22Rv1 (cell line): ENCODE data around the gene PPM1G.
"Not testable (repeated sequence)": the region's sequence is repeated elsewhere in the genome, so short reads cannot be mapped to it uniquely, and the experiment has no call there.

ENCODE experiments used
- H3K27ac ChIP-seq: fragments of 450-650 bp; 2 replicates; pipeline ENCODE4 v1.5.1; 2017
- ZFX ChIP-seq: fragments of 450-650 bp; IDR thresholded peaks from 2 replicates; pipeline ENCODE4 v1.6.1; 2017; ENCODE audit warnings: antibody characterized with exemption, borderline replicate concordance
- TF ChIP-seq, protein P1 (sequence below): fragments of 450-650 bp; IDR thresholded peaks from 2 replicates; pipeline ENCODE4 v1.5.1; 2017; ENCODE audit warnings: mild to moderate bottlenecking

The PPM1G gene

DNA sequence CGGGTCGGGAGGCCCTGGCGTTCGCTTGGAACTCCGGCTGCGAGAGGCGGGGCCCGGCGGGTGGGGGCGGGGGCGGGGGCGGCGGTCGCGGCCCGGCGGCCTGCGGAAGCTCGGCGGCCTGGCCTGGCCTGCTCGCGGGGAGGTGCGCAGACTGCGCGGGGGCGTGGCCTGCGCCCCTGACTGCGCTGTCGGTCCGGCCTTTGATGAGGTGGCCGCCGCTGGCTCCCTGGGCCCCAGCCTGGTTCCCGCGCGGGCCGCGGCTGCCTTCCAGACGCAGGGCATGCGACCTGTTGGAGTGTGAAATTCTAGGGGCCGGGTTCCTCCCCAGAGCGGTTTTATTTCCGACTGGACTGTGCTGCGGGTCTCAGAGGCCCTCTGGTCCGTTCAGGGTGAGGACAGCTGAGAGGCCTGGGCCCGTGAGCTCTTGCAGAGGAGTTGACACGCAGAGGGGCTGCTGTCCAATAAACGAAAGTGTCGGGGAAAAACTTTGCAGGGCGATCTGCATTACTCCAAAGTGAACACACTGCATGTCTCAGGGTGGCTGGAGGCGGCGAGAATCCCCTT is 19.7 kb upstream of the PPM1G start:
- peak overlapping the region; percentile 86 for H3K27ac ChIP-seq
- TF ChIP-seq, protein P1, sequence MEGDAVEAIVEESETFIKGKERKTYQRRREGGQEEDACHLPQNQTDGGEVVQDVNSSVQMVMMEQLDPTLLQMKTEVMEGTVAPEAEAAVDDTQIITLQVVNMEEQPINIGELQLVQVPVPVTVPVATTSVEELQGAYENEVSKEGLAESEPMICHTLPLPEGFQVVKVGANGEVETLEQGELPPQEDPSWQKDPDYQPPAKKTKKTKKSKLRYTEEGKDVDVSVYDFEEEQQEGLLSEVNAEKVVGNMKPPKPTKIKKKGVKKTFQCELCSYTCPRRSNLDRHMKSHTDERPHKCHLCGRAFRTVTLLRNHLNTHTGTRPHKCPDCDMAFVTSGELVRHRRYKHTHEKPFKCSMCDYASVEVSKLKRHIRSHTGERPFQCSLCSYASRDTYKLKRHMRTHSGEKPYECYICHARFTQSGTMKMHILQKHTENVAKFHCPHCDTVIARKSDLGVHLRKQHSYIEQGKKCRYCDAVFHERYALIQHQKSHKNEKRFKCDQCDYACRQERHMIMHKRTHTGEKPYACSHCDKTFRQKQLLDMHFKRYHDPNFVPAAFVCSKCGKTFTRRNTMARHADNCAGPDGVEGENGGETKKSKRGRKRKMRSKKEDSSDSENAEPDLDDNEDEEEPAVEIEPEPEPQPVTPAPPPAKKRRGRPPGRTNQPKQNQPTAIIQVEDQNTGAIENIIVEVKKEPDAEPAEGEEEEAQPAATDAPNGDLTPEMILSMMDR, result no peak
- TF ChIP-seq ZFX, result no peak

DNA sequence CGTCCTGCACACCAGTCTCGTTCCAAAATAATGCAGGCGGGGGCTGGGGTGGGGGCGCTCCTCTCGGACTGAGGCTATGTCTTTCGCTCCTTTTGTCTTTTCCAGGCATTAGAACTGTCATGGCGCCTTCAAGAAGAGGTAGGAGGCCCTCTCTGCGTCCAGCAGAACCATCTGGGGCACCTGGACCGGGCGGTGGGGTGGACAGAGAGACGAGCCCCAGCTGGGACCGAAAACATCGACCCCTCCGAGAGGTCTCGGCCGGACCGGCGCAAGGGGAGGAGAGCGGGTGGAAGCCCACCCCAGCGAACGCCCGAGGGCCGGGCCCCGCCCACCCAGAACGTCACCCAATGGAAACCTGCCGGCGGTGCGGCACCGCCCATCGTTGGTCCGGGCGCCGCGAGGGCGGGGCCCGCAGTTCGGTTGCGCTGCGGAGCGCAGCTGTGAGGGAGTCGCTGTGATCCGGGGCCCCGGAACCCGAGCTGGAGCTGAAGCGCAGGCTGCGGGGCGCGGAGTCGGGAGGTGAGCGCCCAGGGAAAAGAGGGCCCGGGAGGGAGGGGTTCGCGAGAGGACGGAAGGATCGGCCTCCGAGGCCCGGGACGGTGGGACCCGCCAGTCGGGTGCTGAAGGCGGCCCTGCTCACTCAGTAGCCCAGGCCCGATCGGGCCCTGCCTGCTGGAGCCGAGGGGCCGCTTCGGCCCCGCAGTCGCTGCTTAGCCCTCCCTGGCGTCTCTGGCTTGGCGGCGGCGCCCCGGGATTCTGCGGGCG is 19.0 kb upstream of the PPM1G start, which contains the start of gene NRBP1:
TSS of gene NRBP1 (plus strand) at position 419 of the 765 bp plus-strand sequence. CDS start 4,643 bp downstream, outside the sequence.
- peak within 1 kb of the TSS; percentile 86 for H3K27ac ChIP-seq
- TF ChIP-seq, protein P1, result peak; percentile 20; the same call in 1 of the 2 replicates
- no peak for TF ChIP-seq ZFX

DNA sequence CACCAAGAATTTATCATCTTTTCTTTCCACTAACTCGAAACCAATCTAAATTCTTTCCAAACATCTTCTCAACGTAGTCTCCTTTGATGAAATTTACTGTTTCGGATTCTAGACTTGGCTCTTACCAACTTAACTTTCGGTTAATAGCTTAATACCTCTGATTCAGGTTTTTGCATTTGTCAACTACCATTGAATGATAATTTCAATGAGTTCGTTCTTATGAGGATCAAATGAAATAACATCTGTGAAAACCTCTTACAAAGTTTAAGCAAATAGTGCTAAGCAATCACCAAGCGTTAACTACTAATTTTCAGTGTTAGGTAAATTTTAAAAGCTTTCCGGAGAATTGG is 18.4 kb upstream of the PPM1G start:
- H3K27ac ChIP-seq, result peak overlapping the region; percentile 86
- TF ChIP-seq ZFX, result no peak
- TF ChIP-seq, protein P1, result no peak

DNA sequence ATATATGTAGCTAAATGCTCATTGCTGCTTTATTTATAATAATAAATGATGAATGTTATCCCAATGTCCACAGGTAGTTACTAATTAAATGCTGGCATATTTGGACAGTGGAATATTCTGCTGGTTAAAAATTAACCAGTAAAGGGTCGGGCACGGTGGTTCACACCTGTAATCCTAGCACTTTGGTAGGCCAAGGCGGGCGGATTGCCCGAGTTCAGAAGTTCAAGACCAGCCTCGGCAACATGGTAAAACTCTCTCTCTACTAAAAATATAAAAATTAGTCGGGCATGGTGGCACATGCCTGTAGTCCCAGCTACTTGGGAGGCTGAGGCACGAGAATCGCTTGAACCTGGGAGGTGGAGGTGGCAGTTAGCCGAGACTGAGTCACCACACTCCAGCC is 15.6 kb upstream of the PPM1G start:
- H3K27ac ChIP-seq, result not testable (repeated sequence)

DNA sequence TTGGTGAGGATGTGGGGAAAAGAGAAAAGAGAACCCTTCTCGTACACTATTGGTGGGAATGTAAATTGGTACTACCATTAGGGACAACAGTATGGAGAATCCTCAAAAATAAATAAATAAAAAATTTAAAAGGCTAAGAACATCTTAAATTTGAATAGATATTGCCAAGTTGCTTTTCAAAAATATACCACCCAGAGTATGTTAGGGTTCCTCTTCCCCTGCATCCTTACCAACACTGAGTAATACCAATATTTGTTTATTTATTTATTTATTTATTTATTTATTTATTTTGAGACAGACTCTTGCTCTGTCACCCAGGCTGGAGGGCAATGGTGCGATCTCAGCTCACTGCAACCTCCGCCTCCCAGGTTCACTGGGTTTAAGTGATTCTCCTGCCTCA is 13.6 kb upstream of the PPM1G start:
- TF ChIP-seq, protein P1, result no peak
- no peak for TF ChIP-seq ZFX
- no peak overlapping the region for H3K27ac ChIP-seq

DNA sequence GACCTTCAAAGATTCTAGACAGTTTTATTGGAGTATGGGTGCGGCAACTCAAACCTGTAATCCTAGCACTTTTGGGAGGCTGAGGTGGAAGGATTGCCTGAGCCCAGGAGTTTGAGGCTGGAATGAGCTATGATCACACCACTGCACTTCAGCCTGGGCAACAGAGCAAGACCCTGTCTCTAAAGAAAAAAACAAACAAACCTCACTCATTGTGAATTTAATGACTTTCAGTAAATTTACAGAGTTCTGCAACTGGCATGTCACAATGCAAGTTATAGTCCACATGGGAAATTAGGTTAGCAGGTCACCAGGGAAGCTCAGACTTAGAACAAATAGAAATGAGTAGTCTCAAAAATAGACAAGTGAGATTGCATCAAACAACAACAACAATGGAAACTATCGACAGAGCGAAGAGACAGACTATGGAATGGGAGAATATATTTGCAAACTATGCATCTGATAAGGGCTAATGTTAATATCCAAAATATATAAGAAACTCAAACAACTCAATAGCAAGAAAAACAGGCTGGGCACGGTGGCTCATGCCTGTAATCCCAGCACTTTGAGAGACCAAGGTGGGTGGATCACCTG is 12.4 kb upstream of the PPM1G start:
- TF ChIP-seq, protein P1, result no peak
- no peak for TF ChIP-seq ZFX
- peak overlapping the region; percentile 67 for H3K27ac ChIP-seq

DNA sequence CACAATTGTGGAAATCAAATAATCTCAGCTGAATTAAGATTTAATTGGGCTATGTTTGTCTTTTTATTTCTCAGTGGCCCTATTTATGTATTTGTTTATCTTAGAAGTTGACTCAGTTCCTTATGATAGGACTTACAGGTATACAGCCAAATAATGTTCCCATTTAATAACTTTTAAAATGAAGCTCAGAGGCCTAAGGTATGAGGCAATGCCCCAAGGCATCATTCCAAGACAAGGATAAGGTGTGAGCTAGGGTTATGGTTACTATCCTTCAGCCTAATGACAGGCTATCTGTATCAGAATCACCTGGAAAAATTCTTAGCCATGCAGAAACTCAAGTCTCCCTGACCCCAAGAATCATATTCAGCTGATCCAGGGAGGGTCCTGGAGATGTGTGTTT is 11.6 kb upstream of the PPM1G start:
- TF ChIP-seq, protein P1, result no peak
- TF ChIP-seq ZFX, result no peak

More for the DNA sequence above, 11.6 kb upstream of the PPM1G start:
- H3K27ac ChIP-seq, result peak overlapping the region; percentile 67
